H1 (cell line): ENCODE measurements around the gene CASQ2. TPM values are rescaled to one million over a fixed set of nuclear protein-coding genes. Genes with fewer than 3 reads are reported as not detected.

Source experiments
- CTCF ChIA-PET: fragments of 300-600 bp; sonication (Branson Sonifier 250); formaldehyde crosslinking; loops from one replicate; lab custom pipeline; 2021; ENCODE audit not compliant: partially characterized antibody; lab: Charles Lee
- POLR2A ChIA-PET: fragments of 300-600 bp; sonication (Branson Sonifier 250); formaldehyde crosslinking; loops from one replicate; lab custom pipeline; 2021; ENCODE audit warnings: inconsistent platforms; ENCODE audit not compliant: partially characterized antibody; lab: Charles Lee
- DNase-seq, 2 experiments: peaks; one replicate each; pipeline versions ENCODE4 v3.0.0 to v3.0.0-alpha.2; 2010 to 2022; ENCODE audit warnings: low spot score in 2 of 2, low read depth in 1 of 2, mixed read lengths in 1 of 2
- FAIRE-seq: peaks from 2 replicates; lab custom pipeline; 2011; peaks lifted over from hg19 to GRCh38; lab: Jason Lieb, UNC
- H2AFZ ChIP-seq: 2 replicates; pipeline ENCODE4 v1.8.1; 2012; ENCODE audit warnings: low read length, inconsistent platforms
- H2AK5ac ChIP-seq: 2 replicates; pipeline ENCODE4 v1.6.1; 2013; ENCODE audit warnings: low read depth, low read length
- H2BK120ac ChIP-seq: replicated peaks from 2 replicates; pipeline ENCODE3; 2013; ENCODE audit warnings: low read depth, low read length, inconsistent platforms
- H2BK12ac ChIP-seq: 2 replicates; pipeline ENCODE4 v1.6.1; 2013; ENCODE audit warnings: low read depth, low read length
- H2BK15ac ChIP-seq: 2 replicates; pipeline ENCODE4 v1.6.1; 2013; ENCODE audit warnings: low read length
- H2BK20ac ChIP-seq: 2 replicates; pipeline ENCODE4 v1.6.1; 2013; ENCODE audit warnings: low read length
- H2BK5ac ChIP-seq: 2 replicates; pipeline ENCODE4 v1.6.1; 2013; ENCODE audit warnings: low read depth, low read length
- H3K14ac ChIP-seq: 2 replicates; pipeline ENCODE4 v1.6.1; 2013; ENCODE audit warnings: inconsistent platforms; ENCODE audit not compliant: insufficient read length
- H3K18ac ChIP-seq: 2 replicates; pipeline ENCODE4 v1.6.1; 2013; ENCODE audit warnings: low read length; ENCODE audit errors: extremely low read depth
- H3K23ac ChIP-seq: 2 replicates; pipeline ENCODE4 v1.6.1; 2013; ENCODE audit warnings: inconsistent platforms; ENCODE audit not compliant: insufficient read length
- H3K23me2 ChIP-seq: 2 replicates; pipeline ENCODE4 v1.6.1; 2013; ENCODE audit warnings: low read depth, low read length
- H3K27ac ChIP-seq: 2 replicates; pipeline ENCODE4 v1.6.1; 2011; ENCODE audit warnings: low read depth, low read length, inconsistent platforms
- H3K27me3 ChIP-seq, 4 experiments: replicated peaks in 1 of 4; 1 replicate in 1 of 4; 2 replicates in 3 of 4; pipeline versions ENCODE4 v1.6.1 to v1.8.1; 2011 to 2013; ENCODE audit warnings: low read length in 3 of 4, mild to moderate bottlenecking in 3 of 4, inconsistent platforms in 2 of 4, mixed read lengths in 2 of 4, moderate library complexity in 1 of 4; ENCODE audit not compliant: control insufficient read depth in 3 of 4, insufficient read depth in 3 of 4; ENCODE audit errors: extremely low read depth in 1 of 4
- H3K36me3 ChIP-seq, 4 experiments: 2 replicates each; pipeline versions ENCODE4 v1.6.1 to v1.8.1; 2011 to 2013; ENCODE audit warnings: mild to moderate bottlenecking in 4 of 4, low read length in 3 of 4, moderate library complexity in 2 of 4, control low read depth in 1 of 4, inconsistent platforms in 1 of 4; ENCODE audit not compliant: insufficient read depth in 4 of 4, control insufficient read depth in 2 of 4
- H3K4ac ChIP-seq: replicated peaks from 2 replicates; pipeline ENCODE3; 2013; ENCODE audit warnings: low read length, low read depth, mixed read lengths, inconsistent platforms; ENCODE audit not compliant: insufficient read length
- H3K4me1 ChIP-seq, 4 experiments: replicated peaks in 1 of 4; 1 replicate in 1 of 4; 2 replicates in 3 of 4; pipeline versions ENCODE4 v1.6.1 to v1.8.1; 2011 to 2013; ENCODE audit warnings: low read length in 3 of 4, inconsistent platforms in 2 of 4, mixed read lengths in 1 of 4; ENCODE audit not compliant: insufficient read depth in 4 of 4, control insufficient read depth in 3 of 4
- H3K4me2 ChIP-seq, 2 experiments: 2 replicates each; pipeline versions ENCODE4 v1.6.1 to v1.8.1; 2011 to 2013; ENCODE audit warnings: low read depth in 2 of 2, low read length in 2 of 2, control low read depth in 1 of 2, inconsistent platforms in 1 of 2, mild to moderate bottlenecking in 1 of 2; ENCODE audit not compliant: insufficient read depth in 1 of 2
- H3K4me3 ChIP-seq, 4 experiments: fragments of 200-600, 300-600 bp in 1 of 4; sonication (generic), shearing (Covaris generic), sonication (Bioruptor Twin) in 1 of 4; 2 replicates each; pipeline versions ENCODE4 v1.5.1 to v1.8.1; 2011 to 2016; ENCODE audit warnings: low read length in 4 of 4, low read depth in 3 of 4, control low read depth in 2 of 4, inconsistent platforms in 2 of 4, mild to moderate bottlenecking in 2 of 4, mixed read lengths in 1 of 4, moderate library complexity in 1 of 4; ENCODE audit not compliant: insufficient read depth in 2 of 4; ENCODE audit errors: extremely low read depth in 1 of 4
- H3K56ac ChIP-seq: replicated peaks from 2 replicates; pipeline ENCODE3; 2013; ENCODE audit warnings: low read depth, mild to moderate bottlenecking, mixed read lengths, low read length, inconsistent platforms; ENCODE audit not compliant: insufficient read length
- H3K79me1 ChIP-seq: 2 replicates; pipeline ENCODE4 v1.6.1; 2013; ENCODE audit warnings: low read depth, low read length, control low read depth
- H3K79me2 ChIP-seq, 2 experiments: 2 replicates each; pipeline versions ENCODE4 v1.6.1 to v1.8.1; 2012 to 2013; ENCODE audit warnings: low read length in 2 of 2, mild to moderate bottlenecking in 2 of 2, inconsistent platforms in 1 of 2; ENCODE audit not compliant: insufficient read depth in 2 of 2, control insufficient read depth in 1 of 2
- H3K9ac ChIP-seq, 4 experiments: replicated peaks in 1 of 4; 1 replicate in 1 of 4; 2 replicates in 3 of 4; pipeline versions ENCODE4 v1.6.1 to v1.8.1; 2011 to 2013; ENCODE audit warnings: low read depth in 3 of 4, low read length in 3 of 4, control low read depth in 2 of 4, mild to moderate bottlenecking in 2 of 4, moderate library complexity in 2 of 4, inconsistent platforms in 1 of 4; ENCODE audit errors: extremely low read depth in 1 of 4
- H3K9me3 ChIP-seq, 2 experiments: 2 replicates each; pipeline versions ENCODE4 v1.6.1 to v1.8.1; 2012 to 2013; ENCODE audit warnings: mild to moderate bottlenecking in 2 of 2, moderate library complexity in 2 of 2, control low read depth in 1 of 2, inconsistent platforms in 1 of 2, low read depth in 1 of 2, low read length in 1 of 2, mixed read lengths in 1 of 2; ENCODE audit not compliant: insufficient read depth in 2 of 2
- H4K20me1 ChIP-seq, 2 experiments: replicated peaks in 1 of 2; 2 replicates each; pipeline versions ENCODE3 to v1.8.1; 2011 to 2013; ENCODE audit warnings: inconsistent platforms in 2 of 2, low read length in 2 of 2, mild to moderate bottlenecking in 1 of 2; ENCODE audit not compliant: insufficient read depth in 2 of 2, control insufficient read depth in 1 of 2
- H4K5ac ChIP-seq: 2 replicates; pipeline ENCODE4 v1.6.1; 2013; ENCODE audit warnings: low read length, low read depth, mixed read lengths, inconsistent platforms; ENCODE audit not compliant: insufficient read length
- H4K8ac ChIP-seq: 2 replicates; pipeline ENCODE4 v1.8.0; 2013; ENCODE audit warnings: mild to moderate bottlenecking, moderate library complexity, low read length, inconsistent platforms; ENCODE audit not compliant: insufficient read depth; ENCODE audit errors: extremely low read depth
- H4K91ac ChIP-seq: replicated peaks from 2 replicates; pipeline ENCODE3; 2013; ENCODE audit warnings: low read length, mixed read lengths, inconsistent platforms; ENCODE audit not compliant: insufficient read length
- BCL11A ChIP-seq, 2 experiments: IDR thresholded peaks; one replicate each; pipeline ENCODE4 v1.6.1; 2011; ENCODE audit warnings: low read depth in 2 of 2, low read length in 2 of 2, mild to moderate bottlenecking in 2 of 2
- CHD1 ChIP-seq: IDR thresholded peaks from 2 replicates; pipeline ENCODE4 v1.6.1; 2012; ENCODE audit warnings: low read depth, low read length, improper control_type of control experiment
- GABPA ChIP-seq: IDR thresholded peaks from 2 replicates; pipeline ENCODE4 v1.6.1; 2011; ENCODE audit warnings: mild to moderate bottlenecking, low read length, moderate library complexity, borderline replicate concordance; ENCODE audit not compliant: insufficient read depth
- POLR2A ChIP-seq, 2 experiments: IDR thresholded peaks; 1 replicate in 1 of 2; 2 replicates in 1 of 2; pipeline ENCODE4 v1.6.1; 2011; ENCODE audit warnings: low read depth in 2 of 2, low read length in 2 of 2, mild to moderate bottlenecking in 2 of 2; ENCODE audit errors: control extremely low read depth in 1 of 2
- POU5F1 ChIP-seq: IDR thresholded peaks from 2 replicates; pipeline ENCODE4 v1.6.1; 2011; ENCODE audit warnings: low read depth, mild to moderate bottlenecking, low read length, moderate library complexity
- SIN3A ChIP-seq, 2 experiments: IDR thresholded peaks in 1 of 2; conservative IDR thresholded peaks in 1 of 2; 2 replicates each; pipeline ENCODE4 v1.6.1; 2011 to 2012; ENCODE audit warnings: low read length in 2 of 2, improper control_type of control experiment in 1 of 2, low read depth in 1 of 2, mild to moderate bottlenecking in 1 of 2
- SP1 ChIP-seq: IDR thresholded peaks from 2 replicates; pipeline ENCODE4 v1.6.1; 2011; ENCODE audit warnings: low read depth, low read length
- SUZ12 ChIP-seq: fragments of 200-600 bp; sonication (generic); IDR thresholded peaks from 2 replicates; pipeline ENCODE4 v1.6.1; 2012; ENCODE audit warnings: mild to moderate bottlenecking, inconsistent platforms, low read length, moderate library complexity, mixed read lengths
- TAF1 ChIP-seq: IDR thresholded peaks from 2 replicates; pipeline ENCODE4 v1.6.1; 2011; ENCODE audit warnings: mild to moderate bottlenecking, low read depth, low read length
- WGBS, 2 experiments: shearing (Covaris generic) in 1 of 2; methylation state at CpG; one replicate each; pipeline versions ENCODE4 v1.1.6 to v1.1.7; 2013 to 2015; ENCODE audit warnings: low lambda C conversion rate in 2 of 2, mixed read lengths in 2 of 2, inconsistent platforms in 1 of 2, low coverage in 1 of 2, missing lambda C conversion rate in 1 of 2; ENCODE audit not compliant: insufficient replicate concordance in 2 of 2, insufficient coverage in 1 of 2, insufficient read length in 1 of 2; ENCODE audit errors: extremely low coverage in 1 of 2, missing lambda C conversion rate in 1 of 2; 5-methylcytosine and 5-hydroxymethylcytosine counted together
- polyA plus RNA-seq, 7 experiments: library from polyadenylated mRNA; depleted of rRNA in 3 of 7; stranded (reverse) in 5 of 7; unstranded in 2 of 7; fragments of >200 nt in 5 of 7; fragments of 200-250 nt in 2 of 7; gene quantifications; 1 replicate in 5 of 7; 2 replicates in 1 of 7; 4 replicates in 1 of 7; pipeline versions ENCODE4 v1.2.1 to v1.2.3, GENCODE V29; 2011 to 2013; ENCODE audit warnings: missing spikeins in 2 of 7, mixed read lengths in 2 of 7
- total RNA-seq: library from RNA; stranded (reverse); fragmentation: NEBNext Ultra II Directional; extraction: Animal tissue kit (Norgen Biotek cat#: 25700); gene quantifications from 2 replicates; pipeline ENCODE4 v1.2.1, GENCODE V29; 2021
- TF ChIP-seq, protein P1 (sequence below), 3 experiments: IDR thresholded peaks; 1 replicate in 2 of 3; 2 replicates in 1 of 3; pipeline versions ENCODE4 v1.5.1 to v1.6.1; 2011; ENCODE audit warnings: low read length in 3 of 3, mild to moderate bottlenecking in 3 of 3, inconsistent platforms in 2 of 3, low read depth in 1 of 3, moderate library complexity in 1 of 3; ENCODE audit not compliant: insufficient read depth in 1 of 3; ENCODE audit errors: control extremely low read depth in 1 of 3

The CASQ2 gene
- total and polyA plus RNA-seq, 2 of the 8 experiments (the other 6 are each of a cell fraction or from before 2014, with no cell fraction given), result not detected

DNA sequence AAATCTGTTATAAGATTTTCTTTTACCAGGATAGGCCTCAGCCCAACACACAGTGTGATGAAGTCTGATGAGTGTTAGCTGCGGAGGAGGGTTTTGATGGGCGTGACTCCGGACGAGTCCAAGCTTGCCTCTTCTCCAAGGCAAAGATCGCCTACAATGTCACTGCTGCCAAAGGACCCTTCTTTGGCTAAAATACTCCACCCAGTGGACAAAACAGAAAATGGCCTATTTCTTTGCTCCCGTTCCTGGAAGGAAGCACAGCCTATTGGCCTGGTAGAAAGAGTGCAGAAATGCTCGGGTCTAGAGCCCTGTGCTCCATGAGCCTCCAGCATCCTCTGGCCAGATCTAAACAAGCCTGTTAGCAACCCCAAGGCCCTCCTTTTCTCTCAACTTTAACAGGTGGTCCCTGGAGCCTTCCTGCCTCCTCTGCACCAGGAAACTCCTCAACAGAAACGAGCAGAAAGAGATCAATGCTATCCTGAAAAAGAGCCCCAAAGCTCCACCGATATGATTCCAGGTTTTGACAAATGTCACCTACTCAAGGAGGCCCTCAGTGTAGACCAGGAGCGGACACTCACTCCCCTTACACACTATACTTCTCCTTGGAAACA, 3.4 kb upstream of the CASQ2 start:
- Histone ChIP-seq H3K23ac (no peak overlapping the region), H2BK12ac (no peak overlapping the region), H3K27ac (no peak overlapping the region), H4K5ac (no peak overlapping the region), H4K8ac (no peak overlapping the region), H3K4ac (no peak overlapping the region), H3K18ac (no peak overlapping the region), H2BK5ac (no peak overlapping the region), H3K4me1 (no peaks in the 10 kb centered on the region; a peak in 2 of 7 replicates), H3K79me2 (no peaks in the 10 kb centered on the region), H3K4me3 (peak overlapping the region in 3 of 4 experiments; percentile 13 to 47 (median 30); a peak in 4 of 8 replicates), H2AFZ (peak overlapping the region; percentile 72), H3K14ac (no peak overlapping the region), H3K9ac (no peak overlapping the region), H4K20me1 (no peaks in the 10 kb centered on the region), H3K23me2 (no peaks in the 10 kb centered on the region; the same call in 1 of the 2 replicates), H3K27me3 (no peaks in the 10 kb centered on the region), H3K56ac (no peak overlapping the region), H3K36me3 (no peaks in the 10 kb centered on the region), H3K9me3 (no peaks in the 10 kb centered on the region), H2BK20ac (no peak overlapping the region), H2BK120ac (no peak overlapping the region), H4K91ac (no peak overlapping the region), H3K4me2 (peak overlapping the region; percentile 25 to 63; a peak in 3 of 4 replicates), H2AK5ac (no peak overlapping the region), H3K79me1 (no peaks in the 10 kb centered on the region), H2BK15ac (no peak overlapping the region)
- DNase-seq (peak; percentile 53 to 72), FAIRE-seq (peak; percentile 99)
- 36% methylated on average over 10 of the region's 10 CpGs; no CpG with 5 or more reads in 1 of the 2 experiments for WGBS, 2 experiments
- CTCF ChIA-PET, result interaction anchor here (0.6 to 16.1 kb wide), 36 partner anchors 10 to 1179 kb away, joined by 3 to 370 read pairs (median 4); no protein-coding TSS in a partner anchor
- POLR2A ChIA-PET, result interaction anchor here (1.2 to 1.3 kb wide), 2 partner anchors 54 to 66 kb away, joined by 3 read pairs; no protein-coding TSS in a partner anchor
- TF ChIP-seq SUZ12 (no peak), GABPA (no peak), POU5F1 (no peak), BCL11A (IDR thresholded peaks at IDR 0.05; ENCODE audit: low read depth in 2 of 2, low read length in 2 of 2) (no peak), TAF1 (peak; percentile 48; the same call in 1 of the 2 replicates), SP1 (0 out of 2 replicates have a peak, but pooled peaks have one; percentile 21), POLR2A (IDR thresholded peaks at IDR 0.05; ENCODE audit: control extremely low read depth in 1 of 2, low read depth in 2 of 2, low read length in 2 of 2) (peak in 1 of 2 experiments; percentile 48; a peak in 1 of 3 replicates), CHD1 (no peak), SIN3A (conservative IDR thresholded peaks at IDR 0.05 in 1 of 2, IDR thresholded peaks at IDR 0.05 in 1 of 2; ENCODE audit: low read depth in 1 of 2, low read length in 2 of 2) (0 out of 4 replicates have a peak, but pooled peaks of 1 of the 2 experiments have one; percentile 34)
- TF ChIP-seq, protein P1, sequence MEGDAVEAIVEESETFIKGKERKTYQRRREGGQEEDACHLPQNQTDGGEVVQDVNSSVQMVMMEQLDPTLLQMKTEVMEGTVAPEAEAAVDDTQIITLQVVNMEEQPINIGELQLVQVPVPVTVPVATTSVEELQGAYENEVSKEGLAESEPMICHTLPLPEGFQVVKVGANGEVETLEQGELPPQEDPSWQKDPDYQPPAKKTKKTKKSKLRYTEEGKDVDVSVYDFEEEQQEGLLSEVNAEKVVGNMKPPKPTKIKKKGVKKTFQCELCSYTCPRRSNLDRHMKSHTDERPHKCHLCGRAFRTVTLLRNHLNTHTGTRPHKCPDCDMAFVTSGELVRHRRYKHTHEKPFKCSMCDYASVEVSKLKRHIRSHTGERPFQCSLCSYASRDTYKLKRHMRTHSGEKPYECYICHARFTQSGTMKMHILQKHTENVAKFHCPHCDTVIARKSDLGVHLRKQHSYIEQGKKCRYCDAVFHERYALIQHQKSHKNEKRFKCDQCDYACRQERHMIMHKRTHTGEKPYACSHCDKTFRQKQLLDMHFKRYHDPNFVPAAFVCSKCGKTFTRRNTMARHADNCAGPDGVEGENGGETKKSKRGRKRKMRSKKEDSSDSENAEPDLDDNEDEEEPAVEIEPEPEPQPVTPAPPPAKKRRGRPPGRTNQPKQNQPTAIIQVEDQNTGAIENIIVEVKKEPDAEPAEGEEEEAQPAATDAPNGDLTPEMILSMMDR (IDR thresholded peaks at IDR 0.05; ENCODE audit: control extremely low read depth in 1 of 3, insufficient read depth in 1 of 3, low read depth in 1 of 3, low read length in 3 of 3), result peak in 2 of 3 experiments; percentile 91 to 93; a peak in 3 of 4 replicates
